ENCODE measurements around the gene OR4C46.
"Not testable (repeated sequence)": the region's sequence is repeated elsewhere in the genome, so short reads cannot be mapped to it uniquely, and the experiment has no call there.

The OR4C46 gene

DNA sequence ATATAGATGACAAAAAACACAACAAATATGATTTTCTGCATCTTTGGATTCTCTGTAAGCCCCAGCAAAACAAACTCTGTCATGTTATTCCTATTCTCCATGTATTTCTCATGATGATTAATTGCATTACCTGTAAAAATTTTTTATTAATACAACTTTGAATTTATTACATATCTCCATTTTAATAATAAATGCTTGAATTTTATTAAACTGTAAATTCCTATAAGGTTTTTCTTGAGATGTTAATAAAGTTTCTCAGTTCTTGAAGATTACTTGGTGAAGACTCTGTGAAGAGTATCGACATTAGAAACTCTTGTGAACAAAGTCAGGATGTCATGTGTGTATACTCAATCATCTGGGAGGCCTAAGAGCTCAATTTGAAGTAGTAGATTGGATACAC lies at the start of gene OR4C46:
Gene OR4C46, minus strand, starts transcription at position 101 of the 400 bp plus-strand sequence. Its CDS starts 0 bp downstream, at position 101.
- no peak for DNase-seq (ENCODE audit: low spot score)

GRCh38 chr11:54645606-54646005 lies 41.8 kb upstream of the OR4C46 start:
- DNase-seq (ENCODE audit: low spot score), result not testable (repeated sequence)

GRCh38 chr11:54561439-54561838 lies 42.4 kb downstream of the OR4C46 start:
- DNase-seq (ENCODE audit: low spot score), result not testable (repeated sequence)

- no peak for DNase-seq (ENCODE audit: low spot score)
These were observed 44.9 kb downstream of the OR4C46 start for GRCh38 chr11:54558919-54559318.

GRCh38 chr11:54558407-54558806 lies 45.4 kb downstream of the OR4C46 start:
- DNase-seq (ENCODE audit: low spot score), result no peak

All from ecto neural progenitor cell (in vitro differentiated cells).